ENCODE results near the gene GALNT16.
A peak's percentile ranks its signal among the peaks of the same experiment; 100 is the strongest.

GALNT16 gene

GRCh38 chr14:69312608-69313007 is 52.6 kb downstream of the GALNT16 start:
- DNase-seq (ENCODE audit: low read depth): no peak
- no peak overlapping the region for H3K4me3 ChIP-seq (ENCODE audit: low read length)
- TF ChIP-seq CTCF (conservative IDR thresholded peaks at IDR 0.05; ENCODE audit: low read length): no peak

- no peak for DNase-seq (ENCODE audit: low read depth)
- no peak for TF ChIP-seq CTCF (conservative IDR thresholded peaks at IDR 0.05; ENCODE audit: low read length)
- no peak overlapping the region for H3K4me3 ChIP-seq (ENCODE audit: low read length)
Observed at GRCh38 chr14:69313176-69313575, 53.2 kb downstream of the GALNT16 start.

DNA sequence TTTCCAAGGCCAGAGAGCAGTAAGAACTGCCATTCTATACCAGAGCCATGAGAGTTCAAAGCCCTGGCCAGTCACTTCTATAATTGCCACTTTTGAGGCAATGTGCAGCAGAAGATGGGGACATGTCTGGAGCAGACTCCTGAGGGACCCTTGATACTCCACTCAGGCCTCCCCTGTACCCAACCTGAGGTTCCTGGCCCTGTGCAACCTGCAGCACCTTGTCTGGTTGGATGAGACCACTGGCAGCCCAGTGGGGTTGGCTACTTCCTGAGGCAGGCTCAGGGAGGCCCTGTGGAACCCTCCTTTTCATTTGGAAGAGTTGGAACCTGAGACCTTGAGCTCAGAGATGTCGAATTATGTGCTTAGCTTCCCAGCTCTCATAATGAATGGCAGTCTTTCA is 54.4 kb downstream of the GALNT16 start:
- no peak overlapping the region for H3K4me3 ChIP-seq (ENCODE audit: low read length)
- no peak for DNase-seq (ENCODE audit: low read depth)
- no peak for TF ChIP-seq CTCF (conservative IDR thresholded peaks at IDR 0.05; ENCODE audit: low read length)

- TF ChIP-seq CTCF (conservative IDR thresholded peaks at IDR 0.05; ENCODE audit: low read length): no peak
- no peak overlapping the region for H3K4me3 ChIP-seq (ENCODE audit: low read length)
- DNase-seq (ENCODE audit: low read depth): no peak
Observed at GRCh38 chr14:69315301-69315700, 55.3 kb downstream of the GALNT16 start.

- no peak for DNase-seq (ENCODE audit: low read depth)
- H3K4me3 ChIP-seq (ENCODE audit: low read length): no peak overlapping the region
- TF ChIP-seq CTCF (conservative IDR thresholded peaks at IDR 0.05; ENCODE audit: low read length): no peak; the same call in 1 of the 2 replicates
Observed at GRCh38 chr14:69316449-69317101, 56.6 kb downstream of the GALNT16 start.

DNA sequence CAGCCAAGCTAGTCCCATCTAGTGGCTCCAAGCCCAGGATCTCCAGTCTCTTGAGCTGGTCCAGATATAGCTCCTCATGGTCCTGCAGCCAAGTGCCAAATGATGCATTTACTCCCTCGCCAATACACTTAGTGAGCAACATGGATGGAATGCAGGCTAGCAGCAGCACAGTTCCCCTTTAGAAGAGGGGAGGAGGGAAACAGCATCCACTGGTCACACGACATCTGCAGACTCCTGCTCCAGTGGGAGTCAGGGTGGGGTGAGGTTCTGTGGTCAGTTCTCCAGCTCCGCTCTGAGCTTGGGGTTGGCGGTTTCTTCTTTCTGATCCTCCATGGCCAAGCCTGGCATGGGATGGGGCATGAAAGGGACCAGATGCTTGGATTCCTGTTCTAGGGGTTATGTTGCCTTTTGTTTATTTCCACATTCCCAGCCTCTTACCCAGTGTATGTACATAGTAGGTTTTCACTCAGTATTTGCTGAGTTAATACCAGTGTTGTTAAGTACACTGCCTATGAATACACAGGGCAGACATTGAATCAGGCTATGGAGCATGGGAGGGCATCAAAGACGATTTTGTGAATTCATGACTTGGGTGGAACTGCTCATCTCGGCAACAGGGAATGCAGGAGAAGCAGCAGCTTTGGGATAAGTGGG is 57.3 kb downstream of the GALNT16 start:
- DNase-seq (ENCODE audit: low read depth): peak; percentile 99
- TF ChIP-seq CTCF (conservative IDR thresholded peaks at IDR 0.05; ENCODE audit: low read length): no peak
- H3K4me3 ChIP-seq (ENCODE audit: low read length): no peak overlapping the region

GRCh38 chr14:69317780-69318179 is 57.8 kb downstream of the GALNT16 start:
- TF ChIP-seq CTCF (conservative IDR thresholded peaks at IDR 0.05; ENCODE audit: low read length): no peak
- DNase-seq (ENCODE audit: low read depth): no peak
- H3K4me3 ChIP-seq (ENCODE audit: low read length): no peak overlapping the region

Measured in AG10803 (cell line).